ENCODE measurements around the gene BAHCC1.
A peak's percentile ranks its signal among the peaks of the same experiment; 100 is the strongest.

The BAHCC1 gene

DNA sequence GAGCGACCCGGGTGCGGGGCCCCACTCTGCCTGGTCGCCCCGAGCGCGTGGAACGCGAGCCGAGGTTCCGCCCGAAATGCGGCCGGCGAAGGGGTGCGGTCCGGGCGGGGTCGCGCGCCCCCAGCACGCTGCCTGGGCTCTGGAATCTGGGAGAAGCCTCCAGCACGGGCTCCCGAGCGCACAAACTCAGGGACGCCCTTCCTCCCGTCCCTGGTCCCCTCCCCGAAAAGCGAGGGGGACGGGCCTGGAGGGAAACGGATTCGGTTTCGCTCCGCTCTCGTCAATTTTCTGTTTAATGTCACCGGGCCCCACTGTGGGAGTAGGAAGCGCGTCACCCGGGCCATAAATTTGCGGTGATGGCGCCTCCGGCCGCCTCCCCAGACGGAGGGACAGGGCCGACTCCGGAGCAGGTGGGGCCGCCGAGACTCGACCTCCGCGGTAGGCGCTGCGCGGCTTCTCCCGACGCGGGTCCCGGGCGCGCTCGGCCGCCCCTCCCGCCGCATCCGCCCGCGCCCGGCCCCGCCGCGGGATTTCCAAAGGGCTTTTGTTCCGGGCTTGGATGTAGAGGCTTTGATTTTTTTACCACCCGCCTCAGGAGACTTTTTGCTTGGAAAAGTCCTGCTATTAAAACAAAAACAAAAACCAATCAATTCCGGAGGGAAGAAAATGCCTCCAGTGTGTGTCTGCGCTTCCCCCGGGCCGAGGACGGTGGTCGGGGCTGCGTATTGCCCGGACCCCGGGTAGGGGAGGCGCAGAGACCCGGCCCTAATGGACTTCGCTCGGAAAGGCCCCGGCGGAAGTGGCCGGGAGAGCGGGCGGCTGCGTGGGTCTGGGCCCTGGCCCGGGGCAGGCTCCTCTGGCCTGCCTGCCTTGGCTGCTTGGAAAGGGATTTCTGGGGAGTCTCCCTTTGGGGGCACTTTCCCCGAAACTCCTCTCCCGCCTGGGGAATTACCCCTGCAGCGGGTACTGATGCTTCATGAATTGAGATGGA, 7.9 kb upstream of the BAHCC1 start:
- H3K4me3 Mint-ChIP-seq: peak overlapping the region; percentile 56
- H3K9me3 Mint-ChIP-seq: no peaks in the 10 kb centered on the region
- H3K27me3 Mint-ChIP-seq (ENCODE audit: low read depth): peaks cover 46% of the 10 kb centered on the region
- no peak overlapping the region for H3K27ac Mint-ChIP-seq
- no peaks in the 10 kb centered on the region for H3K36me3 Mint-ChIP-seq (ENCODE audit: low read depth)
- peak; percentile 75 for DNase-seq (ENCODE audit: low spot score)
- no peaks in the 10 kb centered on the region for H3K4me1 Mint-ChIP-seq (ENCODE audit: low read depth)

DNA sequence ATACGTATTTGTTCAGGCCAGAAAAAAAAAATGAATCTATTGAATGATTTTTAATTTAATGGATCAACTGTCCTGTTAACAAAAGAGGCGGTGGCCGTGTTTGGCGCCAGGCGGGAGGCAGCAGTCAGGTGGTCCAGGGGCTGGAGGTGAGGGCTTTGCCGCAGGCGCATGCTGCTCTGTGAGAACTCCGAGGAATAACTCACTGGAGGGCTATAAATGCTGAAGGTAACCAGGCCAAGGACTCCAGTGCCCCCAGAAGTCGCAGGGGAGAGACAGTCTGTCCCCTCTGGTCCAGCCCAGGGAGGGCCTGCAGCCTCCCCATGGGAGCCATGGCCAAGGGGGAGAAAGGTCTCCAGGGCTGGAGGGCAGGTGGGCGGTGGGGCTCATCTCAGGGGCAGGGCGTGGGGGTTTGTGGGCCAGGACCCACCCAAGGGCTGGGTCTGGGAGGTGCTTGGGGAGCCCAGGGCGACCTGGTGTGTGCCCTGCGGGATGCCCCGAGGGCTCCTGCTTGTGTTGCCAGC, 7.1 kb upstream of the BAHCC1 start:
- Mint-ChIP-seq H3K27ac (no peak overlapping the region), H3K4me3 (no peak overlapping the region), H3K9me3 (no peaks in the 10 kb centered on the region), H3K27me3 (ENCODE audit: low read depth) (peaks cover 51% of the 10 kb centered on the region), H3K4me1 (ENCODE audit: low read depth) (no peaks in the 10 kb centered on the region), H3K36me3 (ENCODE audit: low read depth) (no peaks in the 10 kb centered on the region)
- no peak for DNase-seq (ENCODE audit: low spot score)

DNA sequence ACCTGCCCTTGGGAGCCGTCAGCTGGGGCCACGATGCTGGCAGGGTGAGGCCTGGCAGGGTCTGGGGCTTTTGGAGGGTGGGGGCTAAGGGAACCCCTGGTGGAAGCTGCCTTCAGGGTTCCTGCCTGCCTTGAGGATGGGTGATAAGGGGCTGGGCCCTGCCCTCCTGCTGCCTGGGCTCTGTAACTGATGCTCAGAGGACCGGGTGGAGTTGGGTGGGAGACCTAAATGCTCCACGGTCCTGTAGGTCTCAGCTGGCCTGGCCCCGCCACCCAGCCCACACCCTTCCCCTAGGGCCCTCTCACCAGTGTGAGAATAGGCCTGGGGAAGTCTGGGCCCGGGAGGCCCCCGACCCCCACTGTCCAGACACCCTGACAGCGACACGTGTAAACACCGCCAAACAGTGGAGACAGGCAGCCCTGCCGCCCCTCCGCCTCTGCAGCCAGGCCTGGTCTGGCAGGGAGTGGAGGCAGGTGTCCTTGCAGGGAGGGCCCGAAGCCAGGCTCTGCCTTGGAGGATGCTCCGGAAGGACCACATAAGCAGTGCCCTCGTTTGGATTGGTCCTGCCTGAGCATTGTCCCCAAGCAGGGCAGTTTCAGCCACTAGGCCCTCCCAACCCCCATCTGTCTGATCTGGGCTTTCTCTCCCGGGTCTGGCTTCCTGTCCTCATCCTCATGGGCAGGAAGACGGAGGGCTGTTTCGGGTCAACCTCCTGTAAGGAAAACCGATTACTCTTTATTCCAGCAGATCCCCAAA, 6.5 kb upstream of the BAHCC1 start:
- Mint-ChIP-seq H3K36me3 (ENCODE audit: low read depth) (no peaks in the 10 kb centered on the region), H3K4me1 (ENCODE audit: low read depth) (no peaks in the 10 kb centered on the region), H3K9me3 (no peaks in the 10 kb centered on the region), H3K27me3 (ENCODE audit: low read depth) (peaks cover 52% of the 10 kb centered on the region), H3K4me3 (no peak overlapping the region), H3K27ac (no peak overlapping the region)
- DNase-seq (ENCODE audit: low spot score): no peak

- Mint-ChIP-seq H3K9me3 (no peaks in the 10 kb centered on the region), H3K4me1 (ENCODE audit: low read depth) (peaks cover 5% of the 10 kb centered on the region), H3K36me3 (ENCODE audit: low read depth) (peaks cover 1% of the 10 kb centered on the region), H3K27me3 (ENCODE audit: low read depth) (peaks cover 59% of the 10 kb centered on the region), H3K27ac (no peak overlapping the region), H3K4me3 (no peak overlapping the region)
- DNase-seq (ENCODE audit: low spot score): no peak
These were observed 5.7 kb upstream of the BAHCC1 start for GRCh38 chr17:81389585-81389984.

- no peak overlapping the region for H3K4me3 Mint-ChIP-seq
- peaks cover 61% of the 10 kb centered on the region for H3K27me3 Mint-ChIP-seq (ENCODE audit: low read depth)
- H3K9me3 Mint-ChIP-seq: no peaks in the 10 kb centered on the region
- no peak for DNase-seq (ENCODE audit: low spot score)
- H3K36me3 Mint-ChIP-seq (ENCODE audit: low read depth): peaks cover 4% of the 10 kb centered on the region
- H3K27ac Mint-ChIP-seq: no peak overlapping the region
- peaks cover 5% of the 10 kb centered on the region for H3K4me1 Mint-ChIP-seq (ENCODE audit: low read depth)
These were observed 5.0 kb upstream of the BAHCC1 start for GRCh38 chr17:81390029-81390872.

- H3K4me3 Mint-ChIP-seq: no peak overlapping the region
- no peak overlapping the region for H3K27ac Mint-ChIP-seq
- peaks cover 5% of the 10 kb centered on the region for H3K4me1 Mint-ChIP-seq (ENCODE audit: low read depth)
These were observed 4.4 kb upstream of the BAHCC1 start for GRCh38 chr17:81390873-81391255.

GRCh38 chr17:81391293-81391935, 3.8 kb upstream of the BAHCC1 start:
- H3K36me3 Mint-ChIP-seq (ENCODE audit: low read depth): peaks cover 5% of the 10 kb centered on the region
- no peaks in the 10 kb centered on the region for H3K9me3 Mint-ChIP-seq
- no peak overlapping the region for H3K27ac Mint-ChIP-seq
- no peak for DNase-seq (ENCODE audit: low spot score)
- H3K4me3 Mint-ChIP-seq: no peak overlapping the region
- H3K4me1 Mint-ChIP-seq (ENCODE audit: low read depth): peaks cover 5% of the 10 kb centered on the region
- peaks cover 54% of the 10 kb centered on the region for H3K27me3 Mint-ChIP-seq (ENCODE audit: low read depth)

More at GRCh38 chr17:81390873-81391255, 4.4 kb upstream of the BAHCC1 start:
- Mint-ChIP-seq H3K36me3 (ENCODE audit: low read depth) (peaks cover 5% of the 10 kb centered on the region), H3K27me3 (ENCODE audit: low read depth) (peaks cover 60% of the 10 kb centered on the region), H3K9me3 (no peaks in the 10 kb centered on the region)
- DNase-seq (ENCODE audit: low spot score): no peak

DNA sequence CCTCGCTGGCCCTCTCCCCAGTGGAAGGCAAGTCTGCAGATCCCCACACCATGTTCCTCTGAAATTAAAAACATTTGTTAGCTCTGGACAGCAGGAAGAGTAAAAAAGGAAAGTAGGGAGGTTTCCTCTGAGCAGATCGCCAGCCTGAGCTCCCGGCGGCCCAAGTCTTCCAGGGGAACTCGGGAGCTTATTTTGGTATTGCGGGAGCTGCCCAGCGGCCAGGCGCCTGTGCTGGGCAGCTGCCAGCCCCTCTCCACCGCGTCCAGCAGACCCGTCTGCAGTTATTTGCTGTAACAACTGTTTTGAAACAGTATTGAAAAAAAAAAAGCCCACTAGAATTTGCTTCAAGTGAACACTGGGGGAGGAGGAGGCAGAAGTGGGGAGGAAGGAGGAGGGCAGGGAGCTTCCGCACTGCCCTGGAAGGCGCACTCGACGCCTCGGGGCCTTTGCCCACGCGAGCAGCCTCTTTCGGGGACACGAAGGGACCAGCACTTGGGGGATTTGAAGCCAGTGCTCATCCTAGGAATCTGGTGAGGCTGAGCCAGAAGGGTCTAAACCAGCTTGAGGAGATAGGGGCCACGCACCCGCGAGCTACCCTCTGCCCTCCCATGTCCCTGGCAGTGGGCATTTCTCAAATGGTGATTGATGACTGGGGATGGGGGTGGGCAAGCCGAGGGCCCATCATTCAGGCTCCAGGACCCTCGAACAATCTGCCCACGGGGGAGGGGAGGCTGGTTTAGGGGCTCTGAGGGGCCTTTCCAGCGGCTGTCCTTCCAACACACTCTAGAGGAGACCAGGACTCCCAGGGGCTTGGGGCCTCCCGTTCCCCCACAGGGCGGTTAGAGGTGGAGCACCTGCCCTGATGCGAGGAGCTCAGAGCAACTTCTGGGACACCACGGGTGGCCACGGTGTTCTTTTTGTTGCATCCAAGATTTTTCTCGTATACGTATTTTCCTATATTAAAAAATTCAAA, 3.0 kb upstream of the BAHCC1 start:
- peak overlapping the region; percentile 21 for H3K4me3 Mint-ChIP-seq
- H3K9me3 Mint-ChIP-seq: no peaks in the 10 kb centered on the region
- H3K27ac Mint-ChIP-seq: peak overlapping the region; percentile 55
- peaks cover 58% of the 10 kb centered on the region for H3K27me3 Mint-ChIP-seq (ENCODE audit: low read depth)
- peaks cover 5% of the 10 kb centered on the region for H3K4me1 Mint-ChIP-seq (ENCODE audit: low read depth)
- no peak for DNase-seq (ENCODE audit: low spot score)
- H3K36me3 Mint-ChIP-seq (ENCODE audit: low read depth): peaks cover 5% of the 10 kb centered on the region

DNA sequence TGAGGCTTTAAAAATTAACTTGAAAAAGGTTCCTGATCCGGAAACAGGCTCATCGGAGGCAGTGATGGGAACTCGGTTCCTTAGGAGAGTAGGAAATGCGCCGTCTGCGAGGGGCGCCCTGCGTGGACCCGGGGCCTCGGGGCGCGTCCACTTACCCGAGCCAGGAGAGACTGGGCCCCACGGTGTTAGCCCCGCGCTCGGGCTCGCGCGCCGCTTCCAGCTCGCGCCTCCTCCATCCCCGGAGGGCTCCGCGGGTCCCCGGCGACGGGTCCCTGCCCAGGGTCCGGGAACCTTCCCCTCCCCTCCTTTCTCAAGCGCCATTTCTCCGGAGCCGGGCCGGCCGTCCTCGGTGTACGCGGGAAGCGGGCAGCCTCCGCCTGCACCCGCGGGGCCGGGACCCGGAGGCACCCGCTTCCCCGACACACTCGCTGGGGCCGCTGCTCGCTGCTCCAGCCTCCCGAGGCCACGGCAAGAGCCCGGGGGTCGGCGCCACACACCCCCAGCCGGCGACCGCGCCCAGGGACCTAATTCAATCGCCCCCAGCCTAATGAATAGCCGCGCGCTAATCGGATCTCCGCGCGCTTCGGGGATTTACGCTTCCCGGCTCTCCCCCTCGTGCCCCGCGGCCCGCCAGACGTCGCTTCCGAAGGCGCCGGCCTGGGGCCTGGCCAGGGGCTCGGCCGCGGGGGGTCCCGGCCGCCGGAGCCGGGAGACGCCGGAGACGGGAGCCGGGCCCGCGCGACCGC, 2.2 kb upstream of the BAHCC1 start:
- Mint-ChIP-seq H3K9me3 (no peaks in the 10 kb centered on the region), H3K27me3 (ENCODE audit: low read depth) (peaks cover 61% of the 10 kb centered on the region), H3K27ac (peak overlapping the region; percentile 55), H3K4me3 (peak overlapping the region; percentile 21), H3K4me1 (ENCODE audit: low read depth) (peaks cover 5% of the 10 kb centered on the region), H3K36me3 (ENCODE audit: low read depth) (peaks cover 5% of the 10 kb centered on the region)
- DNase-seq (ENCODE audit: low spot score): no peak

DNA sequence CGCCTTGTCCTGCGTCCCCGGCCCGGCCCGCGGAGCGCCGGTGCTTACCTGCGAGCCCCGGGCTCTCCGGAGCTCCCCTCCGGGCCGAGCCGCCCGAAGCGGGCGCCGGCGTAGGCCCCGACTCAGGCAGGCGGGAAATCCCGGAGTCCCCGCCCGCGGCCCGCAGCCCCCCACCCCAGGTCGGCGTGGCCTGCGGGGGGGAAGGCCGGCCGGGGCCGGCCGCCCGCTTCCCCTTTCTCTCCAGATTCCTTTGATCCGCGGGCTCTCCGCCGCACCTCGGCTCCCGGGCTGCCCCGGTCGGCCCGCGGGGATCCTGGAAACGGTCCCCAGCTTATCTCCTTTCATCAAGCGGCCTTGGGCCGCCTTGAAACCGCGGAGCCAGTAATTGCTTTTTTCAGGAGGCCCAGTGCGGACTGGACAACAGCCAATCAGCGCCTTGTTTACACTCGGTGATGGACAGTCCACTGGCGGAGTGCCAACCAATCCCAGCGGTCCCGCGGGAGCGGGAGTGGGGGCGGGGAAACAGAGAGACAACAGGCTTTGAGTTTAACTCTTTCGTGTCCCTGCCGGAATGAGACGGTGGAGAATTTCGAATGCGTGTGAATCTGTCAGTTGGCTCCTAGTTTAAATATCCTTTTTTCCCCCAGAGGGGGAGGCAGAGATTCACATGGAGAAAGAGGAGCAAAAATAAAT, 1.4 kb upstream of the BAHCC1 start:
- Mint-ChIP-seq H3K36me3 (ENCODE audit: low read depth) (peaks cover 6% of the 10 kb centered on the region), H3K27ac (peak overlapping the region; percentile 3), H3K4me1 (ENCODE audit: low read depth) (peaks cover 5% of the 10 kb centered on the region), H3K9me3 (no peaks in the 10 kb centered on the region), H3K27me3 (ENCODE audit: low read depth) (peaks cover 65% of the 10 kb centered on the region), H3K4me3 (peak overlapping the region; percentile 39)
- peak; percentile 77 for DNase-seq (ENCODE audit: low spot score)

- no peak for DNase-seq (ENCODE audit: low spot score)
- peaks cover 67% of the 10 kb centered on the region for H3K27me3 Mint-ChIP-seq (ENCODE audit: low read depth)
- peaks cover 7% of the 10 kb centered on the region for H3K36me3 Mint-ChIP-seq (ENCODE audit: low read depth)
- H3K27ac Mint-ChIP-seq: peak overlapping the region; percentile 67
- H3K4me1 Mint-ChIP-seq (ENCODE audit: low read depth): peaks cover 7% of the 10 kb centered on the region
- H3K4me3 Mint-ChIP-seq: peak overlapping the region; percentile 39
- no peaks in the 10 kb centered on the region for H3K9me3 Mint-ChIP-seq
These were observed 808 bp upstream of the BAHCC1 start for GRCh38 chr17:81394377-81394920.

Measured in T-helper 2 cell treated with Interferon-gamma antibody and Interleukin-4, amounts not matched to agents 5 μg/mL and 100 μg/mL, for 36 hours (primary cell).